Kidney tubule cell (primary cell): ENCODE data around the gene HTD2.
"Not testable (repeated sequence)": the region's sequence is repeated elsewhere in the genome, so short reads cannot be mapped to it uniquely, and the experiment has no call there.

Experiments
- DNase-seq: peaks from one replicate; pipeline ENCODE4 v3.0.0-alpha.2; 2018; ENCODE audit warnings: low spot score

Gene HTD2

GRCh38 chr3:58332575-58333188 lies 26.4 kb downstream of the HTD2 start, which contains the start of gene PXK:
TSS of gene PXK (plus strand) at chr3:58332892. CDS start at chr3:58332989, 97 bp downstream.
- DNase-seq: peak; percentile 75

GRCh38 chr3:58333206-58334012 lies 27.1 kb downstream of the HTD2 start:
- DNase-seq: peak; percentile 31

GRCh38 chr3:58334013-58334321 lies 27.6 kb downstream of the HTD2 start:
- DNase-seq: no peak

GRCh38 chr3:58334506-58334884 lies 28.2 kb downstream of the HTD2 start:
- no peak for DNase-seq

GRCh38 chr3:58335652-58335947 lies 29.3 kb downstream of the HTD2 start:
- DNase-seq: no peak

- DNase-seq: peak; percentile 90
These were observed 30.0 kb downstream of the HTD2 start for GRCh38 chr3:58336135-58336882.

GRCh38 chr3:58337190-58337589 lies 30.9 kb downstream of the HTD2 start:
- no peak for DNase-seq

- not testable (repeated sequence) for DNase-seq
These were observed 32.8 kb downstream of the HTD2 start for GRCh38 chr3:58339146-58339545.

- DNase-seq: no peak
These were observed 34.4 kb downstream of the HTD2 start for GRCh38 chr3:58340594-58341244.

GRCh38 chr3:58341376-58341775 lies 35.1 kb downstream of the HTD2 start:
- no peak for DNase-seq

GRCh38 chr3:58342676-58343075 lies 36.4 kb downstream of the HTD2 start:
- no peak for DNase-seq

- no peak for DNase-seq
These were observed 39.1 kb downstream of the HTD2 start for GRCh38 chr3:58345457-58345856.

GRCh38 chr3:58346368-58346767 lies 40.0 kb downstream of the HTD2 start:
- DNase-seq: no peak

GRCh38 chr3:58347984-58348383 lies 41.7 kb downstream of the HTD2 start:
- DNase-seq: no peak

- no peak for DNase-seq
These were observed 43.7 kb downstream of the HTD2 start for GRCh38 chr3:58349792-58350626.

- DNase-seq: no peak
These were observed 44.3 kb downstream of the HTD2 start for GRCh38 chr3:58350627-58351013.

GRCh38 chr3:58351920-58352319 lies 45.6 kb downstream of the HTD2 start:
- no peak for DNase-seq

- DNase-seq: no peak
These were observed 46.3 kb downstream of the HTD2 start for GRCh38 chr3:58352626-58353025.

GRCh38 chr3:58353722-58354553 lies 47.6 kb downstream of the HTD2 start:
- no peak for DNase-seq

- DNase-seq: no peak
These were observed 48.9 kb downstream of the HTD2 start for GRCh38 chr3:58355179-58355578.

- peak; percentile 22 for DNase-seq
These were observed 49.7 kb downstream of the HTD2 start for GRCh38 chr3:58356054-58356453.
